Effector CD8-positive, alpha-beta T cell (primary cell): ENCODE measurements around the gene TMEM260.
"Not testable (repeated sequence)": the region's sequence is repeated elsewhere in the genome, so short reads cannot be mapped to it uniquely, and the experiment has no call there.

ENCODE experiments used
- DNase-seq: peaks from one replicate; lab custom pipeline; 2025; lab: John Stamatoyannopoulos, UW

The TMEM260 gene

DNA sequence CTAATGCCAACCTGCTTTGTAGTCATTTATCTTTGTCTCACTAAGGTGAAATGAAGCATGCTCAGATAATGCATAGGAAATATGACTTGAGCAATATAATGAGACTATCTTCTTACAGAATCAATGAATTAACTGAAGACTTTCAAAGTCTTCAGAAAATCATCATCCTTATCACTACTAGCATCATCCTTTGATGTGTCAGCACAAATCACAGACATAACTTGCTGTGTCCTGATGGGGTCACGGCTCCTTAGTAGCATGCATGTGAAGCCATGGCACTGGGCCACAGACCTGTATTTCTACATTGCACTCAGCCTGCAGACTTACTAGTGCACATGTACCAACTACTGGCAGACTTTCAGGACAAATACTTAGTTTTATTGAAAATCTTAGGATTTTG lies 18.9 kb downstream of the TMEM260 start:
- DNase-seq: no peak

DNA sequence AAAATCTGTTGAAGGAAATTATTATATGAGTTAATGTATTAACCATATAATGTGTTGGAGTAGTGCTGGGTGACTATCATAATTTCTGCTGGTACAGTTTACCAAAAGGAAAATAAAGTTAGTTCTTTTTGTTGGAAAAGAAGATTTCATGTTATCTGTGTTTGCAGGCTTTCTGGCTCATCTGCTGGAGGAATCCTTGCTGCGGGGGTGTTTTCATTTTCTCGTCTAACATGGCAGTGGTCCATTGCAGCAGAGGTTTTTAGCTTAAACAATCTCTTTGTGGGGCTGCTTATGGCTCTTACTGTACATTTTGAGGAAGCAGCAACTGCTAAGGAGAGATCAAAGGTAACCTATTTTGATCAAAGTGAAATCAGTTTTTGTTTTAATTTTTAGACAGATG lies 24.1 kb downstream of the TMEM260 start:
- DNase-seq: no peak

DNA sequence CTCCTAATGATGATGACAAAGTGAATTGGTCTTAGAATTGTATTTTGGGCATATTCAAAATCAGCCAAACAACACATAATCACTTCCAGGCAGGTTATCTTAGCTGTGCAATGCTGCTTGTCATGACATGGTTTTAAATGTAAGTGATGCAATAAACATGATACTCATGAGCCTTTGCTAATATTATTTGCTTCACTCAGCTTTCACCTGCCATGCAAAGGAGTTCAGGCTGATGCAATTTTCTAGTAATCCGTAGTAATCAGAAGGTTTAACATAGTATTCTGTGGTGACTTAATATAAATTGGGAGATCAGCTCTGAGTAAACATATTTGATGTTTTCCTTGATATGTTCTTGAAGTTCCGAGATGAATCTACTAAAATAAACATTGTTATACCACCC lies 29.1 kb downstream of the TMEM260 start:
- no peak for DNase-seq

DNA sequence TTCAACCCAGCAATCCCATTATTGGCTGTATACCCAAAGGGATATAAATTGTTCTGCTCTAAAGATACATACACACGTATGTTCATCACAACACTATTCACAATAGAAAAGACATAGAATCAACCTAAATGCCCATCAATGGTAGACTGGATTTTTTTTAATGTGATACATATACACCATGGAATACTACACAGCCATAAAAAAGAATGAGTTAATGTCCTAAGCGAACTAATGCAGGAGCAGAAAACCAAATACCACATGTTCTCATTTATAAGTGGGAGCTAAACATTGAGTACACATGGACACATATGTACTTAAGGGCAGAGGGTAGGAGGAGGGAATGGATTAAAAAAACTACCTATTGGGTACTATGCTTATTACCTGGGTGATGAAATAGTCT lies 32.1 kb downstream of the TMEM260 start:
- DNase-seq: not testable (repeated sequence)

DNA sequence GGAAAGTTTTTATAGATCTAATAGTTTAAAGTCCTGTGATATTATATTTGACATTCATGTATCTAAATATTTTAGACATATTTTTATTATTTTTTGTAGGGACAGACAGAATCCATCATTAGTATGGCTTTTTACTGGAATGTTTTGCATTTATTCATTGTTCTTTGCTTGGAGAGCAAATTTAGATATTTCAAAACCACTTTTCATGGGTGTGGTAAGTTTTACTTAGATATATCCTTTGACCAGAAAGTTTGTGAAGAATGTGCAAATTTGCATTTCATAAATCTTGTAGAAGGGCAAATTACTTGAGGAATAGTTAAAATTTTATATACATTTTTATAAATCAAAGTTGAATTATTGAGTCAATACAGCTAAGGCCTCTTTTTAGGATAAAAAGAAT lies 37.5 kb downstream of the TMEM260 start:
- DNase-seq: no peak

DNA sequence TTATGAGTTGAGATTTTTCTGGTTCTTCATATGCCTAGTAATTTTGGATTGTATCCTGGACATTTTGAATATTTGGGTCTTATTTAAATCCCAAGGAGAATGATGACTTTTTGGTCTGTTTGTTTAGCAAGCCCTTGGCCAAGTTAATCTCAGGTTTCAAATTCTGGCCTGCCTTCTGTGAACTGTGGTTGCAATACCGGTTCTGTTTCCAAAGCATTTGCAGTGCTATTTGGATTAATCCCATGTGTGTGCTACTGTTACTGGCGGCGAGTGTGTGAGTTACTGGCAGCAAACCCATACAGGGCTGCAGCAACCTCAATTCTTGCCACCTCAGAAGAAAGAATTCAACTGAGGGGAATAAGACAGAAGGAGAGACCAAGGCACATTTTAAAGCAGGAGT lies 51.1 kb downstream of the TMEM260 start:
- DNase-seq: no peak

DNA sequence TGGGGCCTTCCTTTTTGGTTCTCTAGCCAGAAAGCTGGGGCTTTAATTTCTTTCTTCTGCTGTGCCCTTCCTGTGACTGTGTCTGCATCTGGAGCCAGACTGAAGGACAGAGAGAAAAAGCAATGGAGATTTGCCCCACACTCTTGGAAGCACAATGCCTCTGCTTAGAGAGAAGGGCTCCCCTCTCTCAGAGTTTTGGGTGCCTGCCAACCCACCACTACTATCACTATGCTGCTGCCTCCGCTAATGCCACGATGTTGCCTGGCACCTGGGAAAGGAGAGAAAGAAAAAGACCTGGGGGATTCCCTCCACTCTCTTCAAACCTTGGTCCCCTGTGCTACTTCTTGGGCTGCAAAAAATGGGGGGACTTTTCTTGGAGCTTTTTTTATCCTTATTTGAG lies 52.6 kb downstream of the TMEM260 start:
- DNase-seq: no peak

DNA sequence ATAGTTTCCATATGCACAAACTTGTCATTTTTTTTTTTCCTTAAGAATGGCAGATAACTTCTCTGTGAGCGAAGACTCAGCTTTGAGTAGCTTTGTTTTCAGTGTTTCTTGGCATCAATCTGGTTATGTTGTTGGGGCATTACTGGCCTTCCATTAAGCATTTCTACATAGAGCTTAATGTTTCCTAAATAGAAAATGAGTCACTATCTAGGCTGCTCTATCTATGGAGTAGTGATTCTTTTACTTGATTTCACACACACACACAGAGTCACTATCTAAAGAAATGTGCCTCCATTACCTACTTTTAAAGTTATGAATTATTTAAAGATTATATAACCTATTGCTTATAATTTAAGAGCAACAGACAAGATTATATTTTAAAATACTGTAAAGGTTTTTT lies 53.9 kb downstream of the TMEM260 start:
- DNase-seq: no peak

DNA sequence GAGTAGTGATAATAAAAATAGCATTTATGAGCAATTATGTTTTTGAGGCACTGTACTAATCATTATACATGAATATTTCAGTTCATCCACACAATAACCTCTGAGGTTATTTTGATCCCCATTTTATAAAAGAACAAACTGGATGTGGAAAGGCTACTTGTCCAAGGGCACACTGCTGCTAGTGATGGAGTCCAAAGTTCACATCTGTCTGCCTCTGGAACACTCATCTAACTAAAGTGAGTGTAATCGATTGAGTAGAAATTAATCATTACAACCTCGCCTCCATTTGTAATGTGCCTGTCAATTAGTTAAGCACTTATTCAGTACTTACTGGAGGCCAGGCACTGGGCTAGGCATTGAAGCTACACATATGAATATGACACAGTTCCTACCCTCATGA lies 55.4 kb downstream of the TMEM260 start:
- DNase-seq: no peak

DNA sequence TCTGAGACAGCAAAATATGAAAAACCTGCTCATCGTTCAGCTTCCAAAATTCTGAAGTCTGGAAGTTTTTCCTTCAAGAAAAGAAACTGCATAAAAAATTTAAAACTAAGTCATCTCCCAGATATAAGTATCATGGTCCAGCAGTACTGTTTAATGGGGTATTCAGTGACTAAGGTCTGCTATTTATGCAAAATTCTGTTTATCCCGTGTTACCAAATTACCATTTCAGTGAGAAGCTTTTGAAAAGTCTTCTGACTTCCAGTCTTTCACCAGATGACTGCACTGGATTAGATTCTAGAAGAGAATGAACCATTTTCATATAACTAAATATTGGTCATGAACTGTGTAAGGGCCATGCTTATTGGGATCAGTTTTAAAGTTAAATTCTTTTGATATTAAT lies 67.9 kb downstream of the TMEM260 start:
- no peak for DNase-seq

DNA sequence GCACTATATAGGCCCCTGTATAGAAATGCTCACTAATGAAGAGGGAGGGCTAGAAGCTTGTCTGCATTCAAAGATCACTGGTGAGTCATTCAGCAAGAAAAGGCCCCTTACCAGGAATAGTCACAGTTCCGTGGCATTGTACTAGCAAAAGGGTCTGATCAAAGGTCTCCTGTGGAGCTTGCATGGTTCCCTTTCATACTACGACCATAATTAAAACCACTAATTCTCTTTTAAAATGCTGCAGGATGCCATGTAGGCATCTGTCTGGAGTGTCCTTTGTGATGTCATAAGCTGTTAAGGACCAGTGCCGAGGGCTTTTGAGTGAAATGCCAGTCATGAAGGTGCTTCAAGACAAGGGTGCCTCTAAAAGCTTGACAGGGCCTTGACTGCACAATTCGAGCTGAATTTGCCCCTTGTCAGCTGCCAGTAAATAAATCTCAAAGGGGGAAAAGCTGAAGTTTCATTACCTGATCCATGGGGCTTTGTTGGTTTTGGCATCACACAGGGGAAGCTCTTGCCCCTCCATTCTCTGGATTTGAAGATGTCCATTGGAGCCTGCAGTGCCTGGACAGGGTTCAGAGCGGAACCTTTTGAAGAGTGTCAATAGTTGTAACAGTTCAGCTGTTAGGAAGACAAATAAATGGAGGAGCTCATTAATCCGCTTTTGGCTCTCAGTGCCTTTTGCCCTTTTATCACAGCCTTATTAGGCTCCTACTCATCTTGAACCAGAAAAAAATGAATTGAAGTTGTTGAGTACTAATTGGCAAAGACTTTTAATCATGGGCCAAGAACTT lies 69.1 kb downstream of the TMEM260 start:
- DNase-seq: no peak

DNA sequence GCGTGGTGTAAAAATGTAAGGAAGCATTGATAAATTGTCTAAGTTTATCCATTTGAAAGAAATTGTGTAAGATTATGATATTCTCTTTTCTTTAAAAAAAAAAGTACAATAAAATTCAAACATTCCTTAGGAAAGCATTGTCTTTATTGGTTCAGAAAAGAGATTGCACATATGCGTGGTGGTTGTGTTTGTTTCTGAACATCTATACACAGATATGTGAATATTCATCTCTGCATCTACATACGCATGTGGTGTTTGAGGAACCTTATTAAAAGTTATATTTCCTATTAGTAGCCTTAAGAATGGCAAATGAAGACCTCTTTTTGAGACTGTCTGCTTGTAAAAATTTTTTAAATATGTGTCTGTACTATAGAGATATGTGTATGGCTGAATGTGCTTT lies 69.8 kb downstream of the TMEM260 start:
- no peak for DNase-seq

DNA sequence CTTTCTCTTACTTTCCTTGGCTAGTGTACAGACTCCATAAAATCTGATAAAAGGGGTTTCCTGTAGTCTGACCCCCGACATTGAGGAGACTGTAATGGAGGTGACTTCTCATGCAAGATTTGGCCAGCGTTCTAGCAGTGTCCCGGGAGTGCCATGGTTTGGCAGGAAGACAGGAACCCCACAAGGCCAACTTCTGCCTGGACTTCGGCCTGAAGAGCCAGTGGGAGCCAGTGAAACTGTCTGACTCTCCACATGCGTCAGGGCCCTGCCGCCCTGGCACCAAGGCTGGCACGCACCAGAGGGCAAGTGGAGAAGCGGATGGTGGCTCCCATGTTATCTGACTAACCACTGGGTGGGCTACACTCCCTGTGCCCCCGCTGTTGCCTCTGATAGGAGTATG lies 70.5 kb downstream of the TMEM260 start:
- no peak for DNase-seq

DNA sequence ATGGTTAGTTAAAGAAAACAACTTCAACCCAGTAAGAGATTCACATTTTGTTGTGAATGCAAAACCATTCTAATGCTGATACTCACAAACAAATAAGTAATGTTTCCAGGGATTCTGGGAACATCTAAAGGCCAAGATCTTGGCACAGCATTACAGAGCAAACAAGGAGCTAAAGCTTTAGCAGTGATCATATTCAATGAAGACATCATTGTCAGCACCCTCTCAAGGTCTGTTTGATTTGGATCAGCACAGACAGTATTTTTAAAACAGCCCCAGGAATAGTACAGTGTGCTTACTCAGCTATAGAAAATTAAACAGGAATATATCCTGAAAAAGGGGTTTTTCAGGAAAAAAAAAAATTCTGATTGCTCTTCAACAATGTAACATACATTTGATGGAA lies 71.4 kb downstream of the TMEM260 start:
- no peak for DNase-seq

DNA sequence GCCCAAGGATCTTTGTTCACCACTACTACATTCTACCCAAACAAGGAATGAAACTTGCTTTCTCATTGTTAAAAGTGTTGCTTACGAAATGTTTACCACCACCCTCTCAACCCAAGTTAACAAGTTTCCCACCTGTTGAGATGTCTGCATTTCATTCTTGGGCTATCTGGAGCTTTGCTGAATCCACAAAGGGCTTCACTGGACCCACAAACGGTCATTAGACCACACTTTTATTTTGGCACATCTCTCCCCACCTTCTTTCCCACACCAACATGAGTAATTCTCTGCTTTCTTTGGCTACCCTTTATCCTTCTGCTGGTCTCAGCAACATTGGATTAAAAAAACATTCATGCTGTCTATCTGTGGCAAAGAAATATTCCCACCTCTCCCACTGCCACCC lies 78.0 kb downstream of the TMEM260 start:
- no peak for DNase-seq

DNA sequence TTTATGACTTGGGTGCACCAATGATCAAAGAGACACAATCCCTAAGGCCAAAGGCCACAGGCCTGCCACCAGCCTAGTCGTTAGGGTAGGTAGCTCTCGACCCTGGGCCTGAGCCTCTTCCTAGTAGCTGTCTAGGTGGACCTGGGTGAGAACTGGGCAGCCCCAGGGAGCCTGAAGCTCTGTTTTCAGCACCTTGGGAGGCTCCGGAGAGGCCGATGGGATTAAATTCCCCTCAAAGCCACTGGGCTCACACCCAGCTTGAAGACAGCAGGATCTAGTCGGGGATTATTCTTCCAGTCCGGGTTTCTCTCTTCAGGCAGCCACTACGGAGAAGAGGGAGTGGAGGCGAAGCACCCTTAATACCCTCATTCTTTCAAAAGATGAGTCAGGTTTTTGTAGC lies 79.8 kb downstream of the TMEM260 start:
- DNase-seq: no peak

DNA sequence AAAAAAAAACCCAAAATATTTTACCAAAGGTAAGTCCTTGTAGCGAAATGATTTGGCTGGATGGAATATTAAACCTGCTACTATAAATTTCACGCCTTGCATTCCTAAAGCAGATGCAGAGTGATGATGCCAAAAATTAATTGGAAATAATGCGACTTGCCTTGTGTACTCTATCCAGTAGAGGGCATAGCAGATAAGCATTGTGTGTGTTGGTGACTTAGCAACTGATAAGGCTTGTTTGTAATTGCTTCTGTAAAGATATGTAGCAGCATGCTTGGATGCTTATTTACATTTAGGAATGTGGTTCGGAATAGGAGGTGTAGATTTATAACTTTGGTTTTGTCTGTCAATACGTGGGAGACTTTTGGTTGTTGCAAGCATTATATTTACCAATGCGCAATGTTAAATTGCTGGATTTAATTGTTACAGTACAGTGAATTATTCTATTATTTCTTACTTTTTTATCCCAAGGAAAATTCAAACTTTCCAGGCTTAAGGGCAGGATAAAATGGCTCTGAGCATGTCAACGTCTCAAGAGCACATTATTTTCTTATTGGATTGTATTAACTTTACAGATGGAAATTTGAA lies 80.5 kb downstream of the TMEM260 start:
- DNase-seq: no peak

DNA sequence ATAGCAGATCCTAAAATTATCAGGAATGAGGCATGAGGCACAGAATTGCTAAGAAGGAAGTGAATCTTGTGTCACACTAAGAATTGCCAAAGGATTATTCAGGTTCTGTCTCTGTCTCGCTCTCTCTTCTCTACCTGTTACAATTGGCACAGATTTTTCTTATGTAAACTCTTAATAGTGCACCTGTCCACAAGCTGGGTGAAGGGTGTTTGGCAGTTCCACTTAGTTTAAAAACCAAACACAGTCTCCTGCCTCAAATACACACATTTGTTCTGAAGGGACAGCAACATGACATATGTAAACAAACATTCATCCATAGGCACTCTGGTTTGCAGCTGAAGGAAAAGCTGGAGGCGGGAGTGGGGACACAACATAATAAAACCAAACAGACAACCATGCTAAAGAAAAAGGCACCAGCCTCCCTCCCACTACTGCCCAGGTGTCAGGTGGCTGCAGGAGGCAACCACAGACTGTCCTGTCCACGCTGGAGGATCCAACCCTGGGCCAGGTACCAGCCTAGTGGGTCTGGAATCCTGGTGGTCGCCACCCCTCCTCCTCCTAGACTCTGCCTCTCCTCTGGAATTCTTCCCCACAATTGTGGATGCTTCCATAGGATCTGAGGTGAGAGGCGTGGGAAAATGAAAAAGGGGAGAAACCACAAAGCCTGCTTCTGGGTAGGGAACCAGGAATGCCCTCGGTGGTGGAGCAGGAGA lies 81.2 kb downstream of the TMEM260 start:
- no peak for DNase-seq

DNA sequence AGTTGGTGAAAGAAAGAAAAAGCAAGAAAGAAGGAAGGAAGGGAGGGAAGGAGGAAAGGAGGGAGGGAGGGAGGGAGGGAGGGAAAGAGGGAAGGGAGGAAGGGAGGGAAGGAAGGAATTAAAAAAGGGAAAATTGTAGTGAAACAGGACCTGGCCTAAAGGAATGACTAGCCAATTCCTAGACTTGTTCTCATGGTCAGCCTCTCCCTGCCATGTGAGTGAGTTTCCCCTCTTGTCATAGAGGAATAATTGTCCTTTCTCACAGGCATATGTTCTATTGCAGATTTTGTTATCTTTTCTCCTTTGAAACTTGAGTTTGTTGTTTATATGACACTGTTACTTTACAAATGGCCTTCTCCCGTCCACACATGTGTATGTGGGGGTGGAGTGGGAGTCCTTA lies 81.9 kb downstream of the TMEM260 start:
- DNase-seq: no peak

DNA sequence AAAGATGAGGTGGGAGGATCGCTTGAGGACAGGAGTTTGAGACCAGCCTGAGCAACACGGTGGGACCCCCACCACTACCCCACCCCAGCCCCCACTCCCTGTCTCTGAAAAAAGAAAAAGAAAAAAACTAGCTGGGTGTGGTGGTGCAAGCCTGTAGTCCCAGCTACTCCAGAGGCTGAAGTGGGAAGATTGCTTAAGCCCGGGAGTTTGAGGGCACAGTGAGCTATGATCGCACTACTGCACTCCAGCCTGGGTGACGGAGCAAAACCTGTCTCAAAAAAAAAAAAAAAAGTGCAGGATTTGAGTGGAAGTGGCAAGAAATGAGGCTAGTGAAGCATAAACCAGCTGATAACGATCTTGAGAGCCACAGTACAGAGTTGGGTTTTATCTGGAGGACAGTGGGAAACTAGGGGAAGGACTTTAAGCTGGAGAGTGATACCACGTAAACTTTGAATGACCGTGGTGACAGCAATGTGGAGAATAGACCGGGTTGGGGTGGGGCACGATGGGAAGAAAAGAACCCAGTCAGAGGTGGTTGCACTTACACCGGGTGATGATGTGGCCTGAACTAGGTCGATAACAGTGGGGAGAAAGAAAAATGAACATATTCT lies 85.3 kb downstream of the TMEM260 start:
- no peak for DNase-seq

DNA sequence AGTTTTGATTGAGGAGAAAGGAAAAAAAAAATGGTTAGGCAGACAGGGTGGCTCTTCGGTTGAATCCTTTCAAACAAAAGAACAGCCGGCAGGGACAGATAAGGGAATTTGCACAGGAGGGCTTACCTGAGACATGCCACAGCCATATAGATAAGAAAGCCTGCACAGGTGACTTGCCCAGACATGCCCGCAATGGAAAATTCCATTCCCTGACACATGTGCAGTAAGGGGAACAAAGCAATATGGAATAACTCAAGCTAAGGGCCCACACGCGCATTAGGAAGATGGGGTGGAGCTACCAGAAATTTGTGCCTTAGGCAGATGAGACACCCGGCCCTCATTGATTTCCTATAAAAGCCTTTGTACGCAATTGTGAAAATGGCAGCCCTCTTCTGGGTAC lies 86.7 kb downstream of the TMEM260 start:
- DNase-seq: no peak

DNA sequence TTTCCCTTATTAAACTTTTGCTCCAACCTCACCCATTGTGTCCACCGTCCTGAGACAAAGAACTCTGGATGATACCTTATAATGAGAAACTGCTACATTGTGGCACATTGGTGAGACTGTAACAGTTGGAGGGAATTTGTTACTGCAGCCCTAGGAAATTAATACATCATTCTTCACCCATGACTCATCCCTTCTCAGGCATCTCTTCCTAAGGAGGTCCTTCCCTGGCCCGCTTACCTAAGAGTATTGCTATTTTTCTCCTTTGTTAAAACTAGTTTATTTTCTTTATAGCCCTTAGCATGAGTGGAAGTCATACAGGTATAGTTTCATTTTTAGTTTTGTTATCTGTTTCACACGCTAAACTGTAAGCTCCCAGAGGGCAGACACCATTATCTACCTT lies 87.1 kb downstream of the TMEM260 start:
- DNase-seq: no peak

DNA sequence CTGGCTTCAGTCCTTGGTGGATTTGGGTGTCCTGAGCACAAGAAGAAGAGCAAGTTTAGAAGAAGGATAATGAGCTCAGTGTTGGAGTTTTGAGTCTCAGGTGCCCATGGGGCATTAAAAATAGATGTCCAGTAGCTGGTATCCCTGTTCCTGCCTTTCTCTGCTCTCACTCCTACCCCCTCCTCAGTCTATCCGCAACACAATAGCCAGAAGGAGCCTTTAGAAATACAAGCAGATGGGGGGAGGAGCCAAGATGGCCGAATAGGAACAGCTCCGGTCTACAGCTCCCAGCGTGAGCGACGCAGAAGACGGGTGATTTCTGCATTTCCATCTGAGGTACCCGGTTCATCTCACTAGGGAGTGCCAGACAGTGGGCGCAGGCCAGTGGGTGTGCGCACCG lies 87.7 kb downstream of the TMEM260 start:
- not testable (repeated sequence) for DNase-seq
